HepG2 (cell line): ENCODE results near the gene TAP1.

ENCODE experiments used
- MAX ChIP-seq: IDR thresholded peaks from 2 replicates; pipeline ENCODE4 v1.6.1; 2012; ENCODE audit warnings: inconsistent platforms
- MAZ ChIP-seq, 2 experiments: sonication (generic) in 1 of 2; formaldehyde crosslinking in 1 of 2; IDR thresholded peaks; 2 replicates each; pipeline versions ENCODE4 v1.5.0 to v1.6.1; 2012 to 2020; ENCODE audit warnings: low read depth in 2 of 2, mild to moderate bottlenecking in 2 of 2, borderline replicate concordance in 1 of 2, improper control_type of control experiment in 1 of 2, low read length in 1 of 2, missing genetic modification reagents in 1 of 2, moderate library complexity in 1 of 2
- POLR2AphosphoS2 ChIP-seq: IDR thresholded peaks from 2 replicates; pipeline ENCODE4 v1.6.1; 2011; ENCODE audit warnings: low read depth, low read length, improper control_type of control experiment
- PRDM4 ChIP-seq: sonication (generic); formaldehyde crosslinking; IDR thresholded peaks from 2 replicates; pipeline ENCODE4 v1.9.0; 2021; ENCODE audit warnings: missing genetic modification reagents, borderline replicate concordance
- RARG ChIP-seq: sonication (generic); formaldehyde crosslinking; IDR thresholded peaks from 2 replicates; pipeline ENCODE4 v1.4.0; 2020; ENCODE audit warnings: low read depth, mild to moderate bottlenecking, missing genetic modification reagents
- RBFOX2 ChIP-seq: fragments of 200-400 bp; formaldehyde crosslinking; IDR thresholded peaks from 2 replicates; pipeline ENCODE4 v1.6.1; 2017; ENCODE audit warnings: low read depth, mild to moderate bottlenecking, low read length
- RNF219 ChIP-seq: sonication (generic); formaldehyde crosslinking; IDR thresholded peaks from 2 replicates; pipeline ENCODE4 v1.5.0; 2020; ENCODE audit warnings: mild to moderate bottlenecking, missing genetic modification reagents
- THAP8 ChIP-seq: sonication (generic); formaldehyde crosslinking; IDR thresholded peaks from 2 replicates; pipeline ENCODE4 v1.5.1; 2020; ENCODE audit warnings: missing genetic modification reagents, mild to moderate bottlenecking, borderline replicate concordance
- ZNF138 ChIP-seq: sonication (generic); formaldehyde crosslinking; IDR thresholded peaks from 2 replicates; pipeline ENCODE4 v1.5.0; 2020; ENCODE audit warnings: mild to moderate bottlenecking, low read depth, missing genetic modification reagents
- ZNF354B ChIP-seq: sonication (generic); formaldehyde crosslinking; IDR thresholded peaks from 2 replicates; pipeline ENCODE4 v1.8.0; 2022; ENCODE audit warnings: mild to moderate bottlenecking, missing genetic modification reagents

- TF ChIP-seq RBFOX2 (no peak), MAZ (IDR thresholded peaks at IDR 0.05; ENCODE audit: borderline replicate concordance, low read depth, low read length) (no peak), MAZ (CRISPR knock-in tag; IDR thresholded peaks at IDR 0.05; ENCODE audit: low read depth) (no peak), ZNF138 (CRISPR knock-in tag) (no peak), RNF219 (CRISPR knock-in tag) (no peak), RARG (CRISPR knock-in tag) (no peak), THAP8 (CRISPR knock-in tag) (no peak), ZNF354B (no peak), PRDM4 (CRISPR knock-in tag) (no peak), MAX (no peak), POLR2AphosphoS2 (no peak)
Measured at GRCh38 chr6:32825966-32826365, 27.5 kb downstream of the TAP1 start.
